KMS-11 (cell line): Measurements from ENCODE around the gene DCXR.

Source experiments
- H2AFZ ChIP-seq: fragments of 200-600 bp; sonication (generic); 2 replicates; pipeline ENCODE4 v1.6.1; 2016; ENCODE audit warnings: antibody characterized with exemption, mixed run types, low read depth
- H3K27ac ChIP-seq: fragments of 200-600 bp; sonication (generic); 2 replicates; pipeline ENCODE4 v1.6.1; 2016; ENCODE audit warnings: mild to moderate bottlenecking, mixed run types
- H3K27me3 ChIP-seq: fragments of 200-600 bp; sonication (generic); 2 replicates; pipeline ENCODE4 v1.6.1; 2017; ENCODE audit warnings: mild to moderate bottlenecking, low read depth, mixed run types, moderate library complexity; ENCODE audit not compliant: insufficient read depth
- H3K36me3 ChIP-seq: fragments of 200-600 bp; sonication (generic); 2 replicates; pipeline ENCODE4 v1.6.1; 2017; ENCODE audit warnings: mild to moderate bottlenecking, mixed run types; ENCODE audit not compliant: insufficient read depth
- H3K4me1 ChIP-seq: fragments of 200-600 bp; sonication (generic); 2 replicates; pipeline ENCODE4 v1.6.1; 2016; ENCODE audit warnings: mild to moderate bottlenecking, low read depth, mixed run types; ENCODE audit not compliant: poor library complexity, severe bottlenecking
- H3K4me2 ChIP-seq: fragments of 200-600 bp; sonication (generic); 2 replicates; pipeline ENCODE4 v1.7.0; 2016; ENCODE audit warnings: mild to moderate bottlenecking, mixed run types
- H3K4me3 ChIP-seq: fragments of 200-600 bp; sonication (generic); IDR thresholded peaks from 2 replicates; pipeline ENCODE4 v1.6.1; 2017; ENCODE audit warnings: low read depth, low read length, mixed read lengths; ENCODE audit not compliant: insufficient read depth
- H3K79me2 ChIP-seq: fragments of 200-600 bp; sonication (generic); 2 replicates; pipeline ENCODE4 v1.6.1; 2016; ENCODE audit warnings: low read depth, mixed run types; ENCODE audit not compliant: insufficient read depth
- H3K9ac ChIP-seq: fragments of 200-600 bp; sonication (generic); 2 replicates; pipeline ENCODE4 v1.6.1; 2016; ENCODE audit warnings: mild to moderate bottlenecking, mixed run types
- H4K20me1 ChIP-seq: fragments of 200-600 bp; sonication (generic); 2 replicates; pipeline ENCODE4 v1.6.1; 2016; ENCODE audit warnings: mild to moderate bottlenecking, mixed run types; ENCODE audit not compliant: insufficient read depth
- CTCF ChIP-seq: fragments of 200-600 bp; sonication (generic); conservative IDR thresholded peaks from 2 replicates; pipeline ENCODE4 v1.6.1; 2017; ENCODE audit warnings: low read depth, mild to moderate bottlenecking, antibody characterized with exemption, low read length, moderate library complexity, mixed read lengths

The DCXR gene

GRCh38 chr17:82037889-82038195 is 345 bp upstream of the DCXR start:
- TF ChIP-seq CTCF: no peak
- Histone ChIP-seq H3K79me2 (no peaks in the 10 kb centered on the region; the same call in 1 of the 2 replicates), H3K27ac (peak overlapping the region; percentile 68; the same call in 1 of the 2 replicates), H3K9ac (no peak overlapping the region), H3K27me3 (no peaks in the 10 kb centered on the region), H3K4me1 (peaks cover 14% of the 10 kb centered on the region), H2AFZ (peak overlapping the region; percentile 88; the same call in 1 of the 2 replicates), H3K4me3 (no peak overlapping the region), H3K4me2 (peak overlapping the region; percentile 88; the same call in 1 of the 2 replicates), H4K20me1 (no peaks in the 10 kb centered on the region), H3K36me3 (no peaks in the 10 kb centered on the region)

- TF ChIP-seq CTCF: no peak
- H3K79me2 ChIP-seq: no peaks in the 10 kb centered on the region; the same call in 1 of the 2 replicates
- peaks cover 14% of the 10 kb centered on the region for H3K4me1 ChIP-seq
- peak overlapping the region; percentile 88 for H3K4me2 ChIP-seq
- H3K4me3 ChIP-seq: peak overlapping the region; percentile 50
- H3K27me3 ChIP-seq: no peaks in the 10 kb centered on the region
- peak overlapping the region; percentile 68; the same call in 1 of the 2 replicates for H3K27ac ChIP-seq
- H3K36me3 ChIP-seq: no peaks in the 10 kb centered on the region
- peak overlapping the region; percentile 88; the same call in 1 of the 2 replicates for H2AFZ ChIP-seq
- no peaks in the 10 kb centered on the region for H4K20me1 ChIP-seq
- H3K9ac ChIP-seq: peak overlapping the region; percentile 67; the same call in 1 of the 2 replicates
Measured at GRCh38 chr17:82036634-82037091, 834 bp downstream of the DCXR start.

- no peaks in the 10 kb centered on the region for H3K36me3 ChIP-seq
- H3K9ac ChIP-seq: no peak overlapping the region
- H3K27me3 ChIP-seq: no peaks in the 10 kb centered on the region
- no peak overlapping the region for H3K4me3 ChIP-seq
- H4K20me1 ChIP-seq: no peaks in the 10 kb centered on the region
- TF ChIP-seq CTCF: no peak
- H3K79me2 ChIP-seq: no peaks in the 10 kb centered on the region; the same call in 1 of the 2 replicates
- no peak overlapping the region for H2AFZ ChIP-seq
- no peak overlapping the region for H3K27ac ChIP-seq
- peak overlapping the region; percentile 88 for H3K4me2 ChIP-seq
- peaks cover 14% of the 10 kb centered on the region for H3K4me1 ChIP-seq
Measured at GRCh38 chr17:82035956-82036633, 1.4 kb downstream of the DCXR start.

GRCh38 chr17:82035488-82035887 is 2.0 kb downstream of the DCXR start:
- H2AFZ ChIP-seq: no peak overlapping the region
- peaks cover 14% of the 10 kb centered on the region for H3K4me1 ChIP-seq
- no peaks in the 10 kb centered on the region for H3K27me3 ChIP-seq
- no peak overlapping the region for H3K4me3 ChIP-seq
- H4K20me1 ChIP-seq: no peaks in the 10 kb centered on the region
- H3K79me2 ChIP-seq: no peaks in the 10 kb centered on the region; the same call in 1 of the 2 replicates
- no peak overlapping the region for H3K9ac ChIP-seq
- H3K4me2 ChIP-seq: no peak overlapping the region
- H3K27ac ChIP-seq: no peak overlapping the region
- no peak for TF ChIP-seq CTCF
- no peaks in the 10 kb centered on the region for H3K36me3 ChIP-seq
